C4-2B (cell line): ENCODE results near the gene DYRK1A.

Experiments used
- H3K27ac ChIP-seq: fragments of 450-650 bp; 2 replicates; pipeline ENCODE4 v1.5.1; 2017
- ZFX ChIP-seq: fragments of 450-650 bp; IDR thresholded peaks from 2 replicates; pipeline ENCODE4 v1.6.1; 2017
- TF ChIP-seq, protein P1 (sequence below): fragments of 450-650 bp; conservative IDR thresholded peaks from 2 replicates; pipeline ENCODE4 v1.5.1; 2017; ENCODE audit warnings: mild to moderate bottlenecking

The DYRK1A gene

DNA sequence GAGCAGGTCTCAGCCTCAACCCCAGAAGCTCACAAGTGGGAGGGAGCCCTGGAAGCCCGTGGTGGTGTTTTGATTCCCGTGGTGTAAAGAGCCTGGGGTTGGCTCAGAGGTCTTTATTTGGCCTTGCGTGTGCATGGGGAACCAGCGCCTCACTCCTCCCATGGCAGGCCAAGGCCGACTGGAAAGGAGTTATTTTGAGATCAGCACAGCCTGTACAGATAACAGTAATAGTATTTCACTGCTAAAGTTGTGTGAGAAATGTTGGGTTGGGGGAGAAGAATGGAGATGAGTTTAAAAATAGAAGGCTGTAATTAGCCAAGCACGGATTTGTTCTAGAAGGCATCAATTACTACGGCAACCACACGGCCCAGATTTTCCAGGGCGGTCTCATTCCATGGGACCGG is 186.5 kb downstream of the DYRK1A start:
- H3K27ac ChIP-seq, result no peak overlapping the region
- TF ChIP-seq ZFX, result no peak
- TF ChIP-seq, protein P1, sequence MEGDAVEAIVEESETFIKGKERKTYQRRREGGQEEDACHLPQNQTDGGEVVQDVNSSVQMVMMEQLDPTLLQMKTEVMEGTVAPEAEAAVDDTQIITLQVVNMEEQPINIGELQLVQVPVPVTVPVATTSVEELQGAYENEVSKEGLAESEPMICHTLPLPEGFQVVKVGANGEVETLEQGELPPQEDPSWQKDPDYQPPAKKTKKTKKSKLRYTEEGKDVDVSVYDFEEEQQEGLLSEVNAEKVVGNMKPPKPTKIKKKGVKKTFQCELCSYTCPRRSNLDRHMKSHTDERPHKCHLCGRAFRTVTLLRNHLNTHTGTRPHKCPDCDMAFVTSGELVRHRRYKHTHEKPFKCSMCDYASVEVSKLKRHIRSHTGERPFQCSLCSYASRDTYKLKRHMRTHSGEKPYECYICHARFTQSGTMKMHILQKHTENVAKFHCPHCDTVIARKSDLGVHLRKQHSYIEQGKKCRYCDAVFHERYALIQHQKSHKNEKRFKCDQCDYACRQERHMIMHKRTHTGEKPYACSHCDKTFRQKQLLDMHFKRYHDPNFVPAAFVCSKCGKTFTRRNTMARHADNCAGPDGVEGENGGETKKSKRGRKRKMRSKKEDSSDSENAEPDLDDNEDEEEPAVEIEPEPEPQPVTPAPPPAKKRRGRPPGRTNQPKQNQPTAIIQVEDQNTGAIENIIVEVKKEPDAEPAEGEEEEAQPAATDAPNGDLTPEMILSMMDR, result no peak

DNA sequence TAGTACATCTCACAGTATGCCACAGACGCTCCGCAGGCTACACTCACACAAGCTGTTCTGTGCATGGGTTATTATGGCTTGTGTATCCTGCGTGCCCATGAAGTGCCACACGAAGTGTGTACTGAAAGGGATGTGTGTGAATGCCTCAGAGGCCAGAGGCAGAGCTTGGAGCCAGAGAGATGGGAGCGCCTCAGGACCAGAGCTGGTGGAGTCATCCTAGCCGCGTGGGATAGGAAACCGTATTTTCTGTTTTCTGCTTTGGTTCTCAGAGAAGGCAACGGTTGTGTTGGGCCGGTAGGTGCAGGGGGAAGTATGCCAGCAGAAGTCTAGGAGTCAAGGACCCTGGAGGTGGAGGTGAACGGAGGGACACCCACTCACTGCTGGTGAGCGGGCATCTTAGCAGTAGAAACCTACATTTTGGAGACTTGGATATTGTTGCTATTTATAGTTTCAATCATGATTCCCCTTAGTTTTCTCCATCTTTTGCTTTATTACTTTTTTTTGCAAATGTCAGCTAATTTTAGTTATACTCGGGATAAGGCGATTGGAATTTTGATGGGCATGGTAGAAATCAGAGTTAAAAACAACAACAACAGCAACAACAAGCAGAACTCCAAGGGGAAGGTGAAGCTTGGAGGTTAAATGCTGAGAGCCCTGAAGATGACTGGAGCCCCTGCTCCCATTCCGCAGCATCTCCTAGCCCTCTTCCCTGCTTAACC is 188.2 kb downstream of the DYRK1A start:
- H3K27ac ChIP-seq, result no peak overlapping the region
- no peak for TF ChIP-seq ZFX
- TF ChIP-seq, protein P1, result no peak

- H3K27ac ChIP-seq, result no peak overlapping the region
- no peak for TF ChIP-seq ZFX
- TF ChIP-seq, protein P1, result no peak
These were observed 189.2 kb downstream of the DYRK1A start for GRCh38 chr21:37555672-37556261.

DNA sequence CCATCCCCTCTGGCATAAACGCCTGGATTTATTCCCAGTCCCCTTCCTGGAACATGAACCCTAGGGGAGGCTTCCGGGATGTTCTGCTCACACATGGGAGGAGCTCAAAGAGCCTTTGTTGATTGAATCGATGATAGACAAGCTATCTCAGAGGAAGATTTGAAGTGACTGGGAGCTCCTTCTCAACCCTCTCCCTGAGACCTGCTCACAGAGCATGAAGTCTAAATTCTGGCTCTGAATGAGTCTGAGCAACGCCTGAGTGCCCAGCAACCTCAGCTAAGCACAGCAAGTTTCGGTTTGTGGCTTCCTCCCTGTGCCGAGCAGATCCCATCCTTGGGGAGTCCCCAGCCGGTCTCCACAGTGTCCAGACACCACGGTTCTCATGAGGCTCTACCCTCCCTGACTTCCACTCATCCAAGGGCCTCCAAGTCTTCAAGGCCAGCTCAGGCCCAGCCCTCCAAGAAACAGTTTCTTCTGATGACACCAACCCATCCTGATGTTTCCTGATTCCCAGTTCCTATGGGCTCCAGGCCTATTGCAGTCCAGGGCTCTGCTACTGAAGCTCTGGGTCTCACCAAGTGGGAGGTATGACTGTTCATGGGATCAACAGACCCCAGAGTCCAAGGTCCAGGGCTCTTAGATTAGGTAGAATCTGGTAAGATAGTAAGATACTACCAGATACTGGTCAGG is 190.8 kb downstream of the DYRK1A start:
- H3K27ac ChIP-seq, result no peak overlapping the region

GRCh38 chr21:37558676-37559211 is 192.2 kb downstream of the DYRK1A start:
- no peak for TF ChIP-seq ZFX
- TF ChIP-seq, protein P1, result no peak
- H3K27ac ChIP-seq, result no peak overlapping the region

More for the DNA sequence above, 190.8 kb downstream of the DYRK1A start:
- TF ChIP-seq ZFX, result no peak
- TF ChIP-seq, protein P1, result no peak

DNA sequence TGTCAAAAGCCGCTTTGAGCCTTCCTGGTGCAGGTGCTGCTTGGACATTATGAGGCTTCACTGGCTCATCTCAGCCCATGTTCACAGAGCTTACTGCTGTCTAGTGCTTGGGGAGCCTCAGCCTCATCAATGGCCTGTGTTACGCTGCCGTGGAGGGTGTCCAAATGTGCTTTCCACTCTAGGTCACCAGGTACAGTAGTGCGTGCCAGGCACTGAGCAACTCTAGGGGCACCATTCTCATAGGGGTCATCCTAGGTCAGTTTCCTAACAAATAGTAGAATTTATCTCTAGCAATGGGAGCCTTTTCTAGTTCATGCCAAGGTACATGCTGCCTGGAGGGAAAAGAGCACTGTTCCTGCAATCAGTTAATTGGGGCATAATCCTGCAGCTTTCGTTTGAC is 193.8 kb downstream of the DYRK1A start:
- TF ChIP-seq, protein P1, result no peak
- no peak for TF ChIP-seq ZFX
- H3K27ac ChIP-seq, result no peak overlapping the region

GRCh38 chr21:37561506-37561905 is 194.9 kb downstream of the DYRK1A start:
- TF ChIP-seq, protein P1, result no peak
- no peak for TF ChIP-seq ZFX
- H3K27ac ChIP-seq, result no peak overlapping the region
